ENCODE results near the gene FTO.

FTO gene

DNA sequence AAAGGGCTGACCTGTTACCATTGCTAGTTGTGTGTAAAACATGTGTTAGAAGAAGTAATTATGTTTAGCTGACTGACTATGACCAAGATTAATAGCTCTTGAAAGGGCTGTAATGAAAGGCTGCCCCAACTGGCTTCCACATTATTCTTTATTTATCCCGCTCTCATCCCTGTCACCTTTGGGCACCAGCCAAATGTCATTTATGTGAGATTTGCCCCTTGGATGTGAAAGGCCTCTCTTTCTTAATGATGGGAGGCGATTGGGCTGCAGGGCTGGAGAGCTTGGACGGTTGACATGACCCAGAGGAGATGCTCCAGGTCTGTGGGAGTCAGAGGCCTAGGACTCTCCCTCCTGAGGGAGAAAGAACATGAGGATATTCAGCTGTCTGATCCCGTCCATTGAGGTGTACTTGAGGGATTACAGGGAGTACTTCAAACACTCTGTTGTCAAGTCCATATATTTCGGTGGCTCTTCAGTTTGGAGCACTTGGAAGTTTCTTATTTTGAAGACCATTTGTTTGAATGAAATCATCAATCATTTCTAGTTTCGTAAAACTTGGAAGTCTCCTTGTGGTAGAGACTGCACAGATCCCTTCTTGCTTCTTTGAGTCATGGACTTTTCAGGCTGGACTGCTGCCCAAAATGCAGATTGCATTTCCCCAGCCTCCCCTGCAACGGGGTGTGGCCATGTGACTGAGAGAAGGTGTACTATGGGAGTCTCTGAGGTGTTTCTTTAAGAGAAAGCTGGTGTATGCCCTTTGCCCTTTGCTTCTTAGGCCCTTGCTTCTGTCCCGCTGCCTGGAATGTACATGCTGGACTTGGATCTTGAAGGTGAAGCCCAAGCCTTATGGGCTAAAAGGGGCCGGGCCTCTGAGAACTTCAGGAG is 51.3 kb downstream of the FTO start:
- no peak for DNase-seq (ENCODE audit: low read depth)

DNA sequence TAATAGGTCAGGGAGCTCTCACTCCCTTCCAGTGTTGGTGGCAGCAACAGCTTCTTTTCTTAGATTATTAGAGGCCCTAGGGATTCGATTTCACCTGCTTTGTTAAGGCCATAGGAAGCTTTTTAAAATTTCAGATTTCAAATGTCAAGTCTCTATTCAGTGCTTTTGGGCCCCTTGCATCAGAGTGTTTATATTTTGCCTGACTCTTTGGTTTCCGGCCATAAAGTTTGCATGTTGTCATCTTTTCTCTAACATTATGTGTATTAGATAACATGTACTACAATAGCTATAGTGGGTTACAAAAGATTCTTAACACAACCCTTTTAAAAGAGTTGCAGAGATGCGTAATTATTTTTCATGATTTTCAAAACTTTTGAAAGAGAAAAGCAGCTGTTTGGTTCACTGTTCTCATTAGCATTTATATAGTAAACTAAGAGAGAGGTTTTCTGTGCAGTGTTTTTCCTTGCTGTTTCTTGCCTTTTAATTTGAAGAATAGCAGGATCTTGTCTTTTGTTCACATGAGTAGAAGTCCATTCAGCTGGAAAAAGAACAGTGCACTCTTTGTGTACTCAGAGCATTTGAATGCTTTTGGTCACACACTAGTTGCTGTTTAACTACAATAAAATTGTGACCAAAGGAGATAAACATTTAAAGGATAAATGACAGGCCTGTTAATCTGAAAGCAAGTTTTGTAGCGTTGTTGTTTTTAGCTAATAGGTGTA is 52.5 kb downstream of the FTO start:
- DNase-seq (ENCODE audit: low read depth), result no peak

DNA sequence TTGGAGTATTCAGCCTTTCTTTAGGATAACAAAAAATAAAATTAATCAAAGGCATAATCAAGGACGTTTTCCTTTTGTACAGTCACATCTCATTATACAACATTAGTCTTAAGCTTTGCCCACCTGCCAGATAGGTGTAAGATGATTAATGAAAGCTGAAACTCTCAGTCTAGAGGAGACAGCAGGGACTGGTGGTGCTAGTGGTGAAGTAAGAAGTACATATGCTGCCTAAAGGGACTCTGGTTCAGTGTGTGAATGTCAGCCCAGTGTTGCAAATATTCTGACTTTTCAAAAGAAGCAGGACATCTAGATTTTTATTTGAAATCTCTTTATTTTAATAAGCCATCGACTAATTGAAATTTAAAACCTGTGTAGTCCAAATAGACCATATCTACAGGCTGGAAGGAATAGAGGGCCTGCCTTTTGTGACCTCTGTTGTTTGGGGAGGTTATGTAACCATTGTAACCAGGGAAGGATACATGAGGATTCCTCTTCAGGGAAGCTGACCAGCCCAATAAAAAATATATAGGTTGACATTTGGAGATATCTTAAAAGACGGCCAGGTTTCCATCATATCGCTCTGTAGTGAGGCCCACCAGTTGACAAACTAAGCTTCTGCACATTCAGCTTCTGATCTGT is 54.1 kb downstream of the FTO start:
- DNase-seq (ENCODE audit: low read depth), result no peak

DNA sequence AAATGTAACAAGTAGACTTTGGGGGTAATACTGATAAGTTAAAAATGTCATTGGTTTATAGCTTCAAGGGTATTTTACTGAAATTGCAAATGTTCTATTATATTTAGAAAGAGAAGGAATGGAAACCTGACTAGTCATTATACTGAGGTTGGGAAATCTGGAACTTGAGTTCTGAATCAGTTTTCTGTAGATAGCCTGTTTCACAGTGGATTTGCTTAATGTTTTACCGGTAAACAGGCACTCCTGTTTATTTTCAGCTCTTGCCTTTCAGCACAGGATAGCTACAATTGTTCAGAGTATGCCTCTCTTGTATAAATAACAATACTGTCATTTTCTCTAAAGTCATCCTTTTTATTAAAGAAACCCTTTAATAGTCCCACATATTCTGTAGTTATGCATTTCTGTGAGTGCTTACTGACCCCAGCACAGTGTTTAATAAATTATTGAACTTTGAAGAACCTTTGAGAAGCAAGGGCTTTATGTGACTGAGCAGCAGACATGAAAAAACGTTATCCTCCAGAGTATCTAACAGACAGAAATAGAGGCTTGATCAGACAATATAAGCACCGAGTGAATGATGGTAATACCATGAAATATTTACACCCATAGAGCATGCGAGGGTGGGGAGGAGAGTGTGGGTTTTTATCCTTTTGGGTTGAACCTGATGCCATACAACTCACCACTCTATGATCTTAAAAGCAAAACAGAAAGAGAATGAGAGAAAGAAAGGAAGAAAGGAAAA is 58.2 kb downstream of the FTO start:
- DNase-seq (ENCODE audit: low read depth), result no peak

DNA sequence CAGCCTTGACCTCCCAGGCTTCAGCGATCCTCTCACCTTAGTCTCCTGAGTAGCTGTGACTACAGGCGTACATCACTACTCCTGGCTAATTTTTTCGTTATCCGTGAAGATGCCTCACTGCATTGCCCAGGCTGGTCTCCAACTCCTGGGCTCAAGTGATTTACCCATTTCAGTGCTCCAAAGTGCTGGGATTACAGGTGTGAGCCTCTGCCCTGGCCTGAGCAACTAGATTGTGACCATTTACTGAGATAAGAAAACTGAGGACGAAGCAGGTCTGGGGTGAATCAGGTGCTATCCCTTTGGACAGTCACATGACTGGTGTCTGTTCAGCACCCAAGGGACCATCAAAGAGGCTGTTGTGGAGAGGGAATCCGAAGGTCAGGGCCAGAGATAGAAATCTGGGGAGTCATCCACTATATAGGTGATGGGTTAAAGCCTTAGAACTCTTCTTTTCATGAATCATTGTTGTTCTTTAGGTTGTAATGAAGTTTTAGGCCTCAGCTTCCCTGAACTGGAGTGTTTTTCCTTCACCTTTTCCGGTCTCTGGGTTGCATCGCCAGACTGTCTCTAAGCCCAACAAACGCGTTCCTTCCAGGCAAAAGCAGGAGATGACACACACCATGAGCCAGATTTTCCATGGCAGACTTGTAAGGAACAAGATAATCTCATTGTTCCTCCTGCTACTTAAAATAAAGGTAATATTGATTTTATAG is 62.5 kb downstream of the FTO start:
- DNase-seq (ENCODE audit: low read depth), result no peak

DNA sequence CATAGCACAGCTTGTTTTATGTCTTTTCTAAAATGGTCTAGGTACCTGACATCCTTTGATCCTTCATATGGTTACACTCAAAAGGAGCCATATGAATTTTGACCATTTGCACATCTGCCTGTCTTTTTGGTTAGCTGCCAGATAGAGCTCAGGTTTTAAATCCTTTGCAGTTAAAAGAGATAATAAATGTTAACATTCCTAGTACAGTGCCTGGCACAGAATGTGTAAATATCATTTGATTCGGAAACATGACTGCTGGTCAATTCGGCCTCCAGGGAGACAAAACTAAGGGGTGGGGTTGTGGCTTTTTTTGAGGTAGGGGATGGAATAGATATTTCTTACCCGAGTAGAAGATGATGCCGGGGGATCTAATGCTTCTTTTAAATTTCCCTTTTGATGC is 64.2 kb downstream of the FTO start:
- no peak for DNase-seq (ENCODE audit: low read depth)

DNA sequence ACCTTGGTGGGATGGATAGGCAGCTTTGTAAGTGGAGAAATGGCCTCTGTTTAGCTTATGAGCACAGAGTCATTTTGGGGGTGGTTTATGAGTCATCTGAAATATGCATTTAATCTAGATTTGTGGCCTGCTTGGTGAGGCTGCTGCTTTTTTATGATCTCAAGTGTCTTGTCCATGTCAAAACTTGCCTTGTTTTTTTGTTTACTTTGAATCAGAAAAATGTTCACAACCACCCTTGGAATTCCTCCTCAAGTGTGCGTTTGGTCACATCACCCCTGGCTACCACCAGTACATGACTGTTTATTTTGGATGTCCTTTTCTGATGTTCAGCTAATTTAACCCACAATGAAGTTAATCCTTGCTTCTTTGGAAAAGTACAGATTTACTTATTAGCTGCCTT is 64.6 kb downstream of the FTO start:
- DNase-seq (ENCODE audit: low read depth), result no peak

DNA sequence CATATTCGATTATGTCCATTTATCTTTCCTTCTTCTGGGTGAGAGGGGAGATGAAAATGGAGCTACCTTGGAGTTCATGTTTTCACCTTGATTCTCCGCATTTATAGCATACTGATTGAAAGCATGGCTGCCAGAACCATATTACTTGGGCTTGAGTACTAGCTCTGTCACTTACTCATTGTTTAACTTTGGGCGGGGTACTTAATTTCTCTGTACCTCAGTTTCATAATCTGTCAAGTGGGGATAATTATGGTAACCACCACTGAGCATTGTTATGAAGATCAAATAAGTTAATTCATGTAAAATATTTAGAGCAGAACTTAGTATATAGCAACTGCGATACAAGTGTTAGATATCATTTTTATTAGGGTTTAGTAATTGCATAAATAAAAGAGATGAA is 65.2 kb downstream of the FTO start:
- no peak for DNase-seq (ENCODE audit: low read depth)

DNA sequence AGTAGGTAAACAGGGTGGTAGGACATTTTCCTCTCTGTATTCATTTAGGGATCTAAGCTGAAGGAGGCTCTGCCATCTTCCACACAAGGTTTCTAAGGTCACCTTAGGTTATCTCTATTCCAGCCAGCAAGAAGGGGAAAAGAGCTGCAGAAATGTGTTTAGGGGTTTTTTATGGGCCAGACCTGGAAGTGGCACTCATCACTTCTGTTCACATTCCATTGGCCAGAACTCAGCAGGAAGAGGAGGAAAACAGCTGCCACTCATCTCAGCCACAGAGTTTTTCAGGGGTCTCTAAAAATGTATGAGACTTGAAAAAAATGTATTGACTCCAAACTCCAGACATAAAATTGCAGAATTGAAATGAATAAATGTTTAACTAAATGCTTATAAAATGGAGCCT is 65.8 kb downstream of the FTO start:
- DNase-seq (ENCODE audit: low read depth), result no peak

DNA sequence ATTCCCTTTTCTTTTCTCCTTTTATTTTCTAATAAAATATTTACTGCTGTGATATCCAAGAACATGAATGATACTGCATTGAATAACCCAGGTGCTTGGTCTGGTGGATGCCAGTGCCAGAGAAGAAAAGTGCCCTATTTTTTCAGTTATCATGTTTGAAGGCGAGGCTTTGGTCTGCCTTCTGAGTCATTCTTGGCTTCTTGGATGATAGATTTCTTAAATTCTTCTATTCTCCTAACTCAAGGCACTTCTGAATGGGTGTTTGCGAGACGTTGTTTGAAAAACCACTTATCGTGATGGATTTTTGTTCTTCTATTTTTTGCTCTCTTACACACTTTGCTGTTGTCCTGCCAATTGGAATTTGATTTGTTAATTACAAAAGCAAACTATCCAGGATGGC is 66.7 kb downstream of the FTO start:
- DNase-seq (ENCODE audit: low read depth), result no peak

DNA sequence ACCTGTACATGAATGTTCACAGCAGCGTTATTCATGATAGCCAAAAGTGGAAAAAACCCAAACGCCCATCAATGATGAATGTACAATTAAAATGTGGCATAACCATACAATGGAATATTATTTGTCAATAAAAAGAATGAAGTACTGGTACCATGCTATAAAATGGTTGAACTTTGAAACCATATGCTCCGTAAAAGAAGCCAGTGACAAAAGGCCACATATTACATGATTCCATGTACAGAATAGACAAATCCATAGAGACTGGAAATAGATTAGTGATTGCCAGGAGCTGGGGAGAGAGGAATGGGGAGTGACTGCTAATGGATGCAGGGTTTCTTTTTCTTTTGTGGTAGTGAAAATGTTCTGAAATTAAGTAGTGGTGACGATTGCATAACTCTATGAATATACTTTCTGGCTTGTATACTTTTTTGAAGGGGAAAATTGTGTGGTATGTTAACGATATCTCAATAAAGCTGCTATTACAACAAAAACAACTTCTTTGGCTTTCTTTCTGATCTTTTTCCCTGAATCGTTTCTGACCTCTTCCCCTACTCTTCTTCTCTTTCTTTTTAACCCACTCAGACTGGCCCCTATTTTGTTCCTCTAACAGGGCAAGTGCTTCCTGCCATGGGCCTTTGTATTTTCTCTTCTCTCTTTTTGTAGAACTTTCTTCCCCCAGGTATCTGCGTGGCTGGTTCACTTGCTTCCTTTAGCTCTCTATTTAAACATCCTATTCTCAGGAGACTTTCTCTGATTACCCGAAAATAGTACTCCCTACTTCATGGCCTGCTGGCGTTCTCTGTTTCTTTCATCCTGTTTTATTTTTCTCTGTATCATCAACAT is 67.9 kb downstream of the FTO start:
- no peak for DNase-seq (ENCODE audit: low read depth)

DNA sequence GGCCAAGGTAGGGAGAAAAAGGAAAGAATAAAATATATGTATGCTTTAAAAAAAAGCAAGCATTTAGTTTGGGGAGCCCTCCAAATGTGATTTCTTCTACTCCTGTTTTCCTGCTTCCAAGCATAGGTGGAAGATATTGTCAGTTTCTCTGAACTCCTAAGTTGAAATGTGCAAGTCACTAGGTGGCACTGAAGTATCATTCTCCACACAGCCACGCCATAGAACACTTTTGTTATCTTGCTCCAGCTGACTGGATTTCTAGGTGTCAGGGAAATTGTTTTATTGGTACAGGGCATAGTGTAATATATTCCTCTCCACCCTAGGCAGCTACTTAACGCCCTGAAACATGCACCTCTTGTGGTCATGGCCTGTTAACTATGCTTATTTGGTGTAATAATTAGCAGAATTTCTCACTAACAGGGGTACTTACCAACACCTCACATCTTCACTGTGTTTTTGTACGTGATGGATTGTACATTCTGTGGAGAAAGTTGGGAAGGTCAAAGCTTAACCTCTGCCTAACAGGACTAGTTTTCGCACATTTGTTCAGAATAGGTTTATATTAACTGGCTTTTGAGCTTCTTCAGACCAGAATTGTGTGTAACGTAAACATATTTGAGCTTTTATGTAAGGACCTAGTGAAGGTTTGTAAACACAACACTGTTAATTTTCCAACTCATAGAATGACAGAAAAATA is 69.3 kb downstream of the FTO start:
- DNase-seq (ENCODE audit: low read depth), result no peak

DNA sequence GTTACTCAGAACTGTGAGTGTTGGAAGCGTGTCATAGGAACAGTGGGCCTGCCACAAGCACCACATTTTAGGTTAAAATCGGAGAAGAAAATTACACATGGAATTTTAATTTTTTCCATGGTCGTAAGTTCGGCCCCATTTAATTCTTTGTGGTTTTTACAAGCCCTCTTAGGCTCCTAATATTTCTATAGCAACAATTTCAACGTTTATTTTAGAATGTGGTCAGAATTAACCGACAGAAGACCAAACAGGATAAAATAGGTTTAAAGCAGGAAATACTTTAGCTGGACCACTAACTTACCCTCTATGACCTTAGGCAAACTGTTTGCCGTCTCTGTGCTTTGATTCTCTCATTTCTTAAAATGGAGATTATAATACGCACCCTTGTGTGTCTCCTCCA is 69.9 kb downstream of the FTO start:
- no peak for DNase-seq (ENCODE audit: low read depth)

DNA sequence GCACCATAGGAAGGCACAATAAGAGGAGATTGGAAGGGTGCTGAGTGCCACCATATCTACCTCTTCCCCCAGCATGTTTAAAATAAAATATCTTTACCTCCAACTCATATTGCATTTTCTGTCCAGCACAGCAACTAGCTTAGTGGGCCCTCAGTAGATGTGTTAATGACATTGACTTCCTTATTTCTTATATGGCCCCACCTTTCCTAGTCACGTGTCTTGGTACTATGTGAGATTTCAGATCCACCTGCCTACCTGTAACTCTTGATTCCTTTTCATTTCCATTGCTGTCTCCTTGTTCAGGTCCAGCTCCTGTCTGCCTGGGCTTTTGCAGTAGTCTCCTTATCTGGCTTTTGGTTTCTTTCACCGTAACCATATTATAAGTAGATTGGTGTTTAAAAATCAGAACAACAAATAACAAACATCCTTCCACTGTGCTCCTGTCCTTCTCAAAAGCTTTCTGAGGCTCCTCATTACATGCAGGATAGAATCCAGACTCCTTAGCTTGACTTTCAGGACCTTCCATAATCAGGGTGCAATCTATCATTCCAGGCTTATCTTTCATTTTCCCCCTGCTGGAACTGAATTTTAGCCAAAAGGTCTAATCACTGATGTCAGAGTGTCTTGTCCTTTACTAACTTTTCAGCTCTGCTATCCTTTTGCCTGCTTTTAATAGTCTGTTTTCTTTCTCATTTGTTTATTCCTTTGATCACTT is 71.3 kb downstream of the FTO start:
- no peak for DNase-seq (ENCODE audit: low read depth)

DNA sequence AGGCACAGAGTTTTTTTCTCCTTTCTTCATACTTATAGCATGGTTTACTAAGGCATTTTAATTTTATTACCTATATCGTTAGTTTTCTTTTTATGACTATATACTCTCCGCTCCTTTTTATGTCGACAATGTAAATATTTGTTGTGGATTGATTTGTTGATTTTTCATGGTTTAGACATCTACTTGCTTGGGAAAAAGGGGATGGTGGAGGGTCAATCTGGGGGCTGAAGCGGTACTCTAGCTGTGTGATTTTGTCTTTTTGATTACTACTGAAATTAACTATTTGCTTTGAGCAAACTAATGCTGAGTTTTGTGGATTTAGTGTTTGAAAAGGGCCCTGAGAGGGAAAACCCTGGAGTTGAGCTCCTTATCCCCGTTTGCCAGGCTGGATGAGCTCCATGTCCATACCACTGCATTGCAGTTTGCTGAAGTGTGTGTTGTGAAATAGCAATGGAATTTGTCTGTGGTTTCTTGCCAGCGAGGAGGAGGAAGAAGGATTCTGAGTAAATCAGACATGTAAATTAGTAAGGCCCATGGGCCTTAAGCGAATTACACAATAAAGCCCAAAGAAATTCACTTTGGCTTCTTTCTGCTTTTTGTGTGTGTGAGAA is 72.0 kb downstream of the FTO start:
- no peak for DNase-seq (ENCODE audit: low read depth)

DNA sequence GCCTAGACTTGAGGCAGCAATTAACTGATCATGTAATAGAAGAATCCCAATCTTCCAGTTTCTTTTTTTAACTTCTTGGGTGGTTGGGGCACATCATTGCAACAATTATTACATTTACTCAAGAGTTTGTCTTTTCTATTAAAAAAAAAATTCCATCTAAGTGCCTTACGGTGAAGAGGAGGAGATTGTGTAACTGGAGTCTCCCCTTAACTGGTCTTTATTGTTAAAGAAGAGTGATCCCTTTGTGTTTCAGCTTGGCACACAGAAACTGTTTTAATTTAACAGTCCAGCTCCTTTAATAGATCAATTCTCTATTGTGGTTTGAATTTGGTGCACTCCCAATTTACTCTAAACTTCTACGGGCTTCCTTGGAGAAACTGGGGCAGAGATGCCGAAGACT is 75.2 kb downstream of the FTO start:
- DNase-seq (ENCODE audit: low read depth), result no peak

DNA sequence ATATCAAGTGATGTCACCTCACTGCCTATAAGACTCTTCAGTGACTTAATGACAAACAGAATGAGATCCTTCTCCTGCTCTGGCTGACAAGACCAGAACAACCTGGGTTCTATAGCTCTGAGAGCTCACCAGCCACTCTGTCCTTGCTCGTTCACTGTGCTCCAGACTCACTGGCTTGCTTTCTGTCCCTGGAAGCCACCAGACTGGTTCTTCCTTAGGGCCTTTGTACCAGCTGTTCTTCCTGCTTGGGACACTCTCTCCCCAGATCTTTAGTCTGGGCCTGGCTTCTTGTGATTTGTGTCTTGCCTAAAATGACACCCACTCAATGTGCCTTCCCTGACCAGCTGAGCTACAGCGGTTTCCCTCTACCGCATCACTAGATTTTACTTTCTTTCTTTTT is 76.1 kb downstream of the FTO start:
- no peak for DNase-seq (ENCODE audit: low read depth)

DNA sequence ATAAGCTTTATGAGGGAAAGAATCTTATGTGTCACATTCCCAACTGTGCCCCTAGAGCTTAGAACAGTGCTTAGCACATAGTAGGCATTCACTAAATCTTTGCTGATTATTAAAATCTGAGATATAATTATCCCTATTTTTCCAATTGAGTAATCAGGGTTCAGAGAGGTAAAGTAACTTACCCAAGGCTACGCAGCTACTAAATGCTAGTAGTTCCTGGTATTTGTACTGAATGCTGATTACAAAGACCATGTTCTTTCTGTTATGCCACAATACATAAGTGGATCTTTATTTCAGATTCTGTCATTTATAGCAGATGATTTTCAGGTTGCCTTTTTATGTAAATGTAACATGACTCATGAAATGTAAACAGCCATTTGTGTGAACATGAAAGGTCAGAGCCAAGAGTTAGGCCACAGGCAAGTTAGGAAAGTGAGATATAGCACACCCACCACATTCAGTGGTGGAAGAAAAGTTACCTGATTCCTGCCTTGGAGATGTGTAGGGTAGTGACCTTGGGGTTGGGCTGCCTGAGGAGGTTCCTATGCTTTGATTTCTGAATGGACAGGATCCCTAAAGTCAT is 77.2 kb downstream of the FTO start:
- DNase-seq (ENCODE audit: low read depth), result no peak

DNA sequence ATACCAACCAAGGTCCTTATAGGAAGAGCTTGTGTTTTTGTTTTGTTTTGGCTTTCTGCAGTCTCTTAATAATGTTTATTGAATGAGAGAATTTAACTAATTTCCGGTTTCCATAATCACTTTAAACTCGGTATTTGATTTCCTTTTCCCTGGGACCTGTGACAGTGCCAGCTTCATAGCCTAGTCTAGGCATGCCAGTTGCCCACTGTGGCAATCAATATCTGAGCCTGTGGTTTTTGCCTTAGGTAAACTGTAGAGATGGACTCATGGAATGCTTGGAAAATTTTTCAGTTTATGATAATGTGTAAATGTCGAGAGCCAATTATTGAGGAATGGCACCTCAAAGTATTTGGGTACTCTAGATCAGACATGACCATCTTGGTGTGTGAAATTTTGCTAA is 78.2 kb downstream of the FTO start:
- DNase-seq (ENCODE audit: low read depth), result no peak
